ENCODE data around the gene CAMTA2.
A peak's percentile ranks its signal among the peaks of the same experiment; 100 is the strongest.

CAMTA2 gene

DNA sequence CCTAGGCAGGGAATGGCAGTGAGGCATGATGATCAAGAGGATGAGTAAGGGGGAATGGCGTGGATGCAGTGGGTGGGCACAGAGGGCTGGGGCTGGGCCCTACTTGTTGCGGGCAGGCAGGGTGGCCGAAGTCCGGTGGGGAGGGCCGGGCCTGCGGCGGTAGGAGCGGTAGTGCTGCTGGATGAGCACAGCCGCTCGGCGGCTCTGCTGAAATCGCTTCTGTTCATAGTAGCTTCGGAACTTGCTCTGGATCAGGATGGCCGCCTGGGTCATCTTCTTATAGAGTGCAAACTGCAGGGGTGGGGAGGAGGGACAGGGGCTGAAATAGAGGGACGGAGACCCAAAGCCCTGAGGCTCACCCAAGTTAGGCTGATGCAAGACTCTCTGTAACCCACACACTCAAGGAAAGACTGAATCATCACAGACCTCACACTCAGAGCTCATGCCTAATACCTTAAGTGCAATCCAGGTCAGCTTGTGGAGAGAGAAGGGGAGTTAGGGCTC lies 18.4 kb downstream of the CAMTA2 start:
- no peaks in the 10 kb centered on the region for H3K4me1 ChIP-seq (ENCODE audit: control insufficient read depth, insufficient read depth, low read length)
- H3K36me3 ChIP-seq (ENCODE audit: control insufficient read depth, insufficient read depth, low read length), result no peaks in the 10 kb centered on the region
- H3K4me3 ChIP-seq (ENCODE audit: insufficient read depth, low read depth, low read length), result peak overlapping the region; percentile 81
- WGBS, 2 experiments, result 25 to 29% methylated on average over 15 of the region's 15 CpGs
- H3K27ac ChIP-seq (ENCODE audit: insufficient read depth, low read depth, low read length, poor library complexity, severe bottlenecking), result no peak overlapping the region
- H3K9me3 ChIP-seq (ENCODE audit: control insufficient read depth, low read length), result no peaks in the 10 kb centered on the region
- H3K27me3 ChIP-seq (ENCODE audit: control insufficient read depth, insufficient read depth, low read length, poor library complexity, severe bottlenecking), result no peaks in the 10 kb centered on the region

DNA sequence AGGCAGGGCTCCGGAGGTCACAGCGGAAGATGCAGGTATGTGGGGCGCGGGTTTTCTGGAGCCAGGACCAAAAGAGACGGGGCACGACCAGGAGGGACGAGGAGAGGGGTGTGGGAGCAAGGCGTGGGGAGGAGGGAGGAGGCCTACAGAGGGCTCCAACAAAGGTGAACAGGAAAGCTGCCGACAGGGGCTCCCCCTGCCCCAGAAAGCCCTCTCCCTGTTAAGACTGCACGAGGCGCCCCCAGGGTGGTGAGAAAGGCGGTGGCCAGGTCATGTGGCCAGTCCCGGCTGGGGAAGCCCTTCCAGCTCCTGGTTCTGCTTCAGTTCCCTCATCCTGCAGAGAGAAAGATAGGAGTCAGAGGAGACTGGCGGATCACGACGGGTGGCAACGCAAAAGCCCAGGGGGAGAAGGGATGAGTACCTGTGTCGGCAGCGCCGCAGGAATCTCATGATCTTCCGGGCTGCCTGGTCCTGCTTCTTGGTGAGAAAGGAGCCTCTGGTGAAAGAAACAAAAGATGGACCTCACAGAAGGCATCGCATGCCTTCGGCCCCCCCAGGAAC lies 18.9 kb downstream of the CAMTA2 start:
- no peaks in the 10 kb centered on the region for H3K27me3 ChIP-seq (ENCODE audit: control insufficient read depth, insufficient read depth, low read length, poor library complexity, severe bottlenecking)
- no peaks in the 10 kb centered on the region for H3K36me3 ChIP-seq (ENCODE audit: control insufficient read depth, insufficient read depth, low read length)
- no peaks in the 10 kb centered on the region for H3K4me1 ChIP-seq (ENCODE audit: control insufficient read depth, insufficient read depth, low read length)
- peak overlapping the region; percentile 81 for H3K4me3 ChIP-seq (ENCODE audit: insufficient read depth, low read depth, low read length)
- H3K27ac ChIP-seq (ENCODE audit: insufficient read depth, low read depth, low read length, poor library complexity, severe bottlenecking), result peak overlapping the region; percentile 82
- 4 to 8% methylated on average over 23 of the region's 23 CpGs for WGBS, 2 experiments
- H3K9me3 ChIP-seq (ENCODE audit: control insufficient read depth, low read length), result no peaks in the 10 kb centered on the region

DNA sequence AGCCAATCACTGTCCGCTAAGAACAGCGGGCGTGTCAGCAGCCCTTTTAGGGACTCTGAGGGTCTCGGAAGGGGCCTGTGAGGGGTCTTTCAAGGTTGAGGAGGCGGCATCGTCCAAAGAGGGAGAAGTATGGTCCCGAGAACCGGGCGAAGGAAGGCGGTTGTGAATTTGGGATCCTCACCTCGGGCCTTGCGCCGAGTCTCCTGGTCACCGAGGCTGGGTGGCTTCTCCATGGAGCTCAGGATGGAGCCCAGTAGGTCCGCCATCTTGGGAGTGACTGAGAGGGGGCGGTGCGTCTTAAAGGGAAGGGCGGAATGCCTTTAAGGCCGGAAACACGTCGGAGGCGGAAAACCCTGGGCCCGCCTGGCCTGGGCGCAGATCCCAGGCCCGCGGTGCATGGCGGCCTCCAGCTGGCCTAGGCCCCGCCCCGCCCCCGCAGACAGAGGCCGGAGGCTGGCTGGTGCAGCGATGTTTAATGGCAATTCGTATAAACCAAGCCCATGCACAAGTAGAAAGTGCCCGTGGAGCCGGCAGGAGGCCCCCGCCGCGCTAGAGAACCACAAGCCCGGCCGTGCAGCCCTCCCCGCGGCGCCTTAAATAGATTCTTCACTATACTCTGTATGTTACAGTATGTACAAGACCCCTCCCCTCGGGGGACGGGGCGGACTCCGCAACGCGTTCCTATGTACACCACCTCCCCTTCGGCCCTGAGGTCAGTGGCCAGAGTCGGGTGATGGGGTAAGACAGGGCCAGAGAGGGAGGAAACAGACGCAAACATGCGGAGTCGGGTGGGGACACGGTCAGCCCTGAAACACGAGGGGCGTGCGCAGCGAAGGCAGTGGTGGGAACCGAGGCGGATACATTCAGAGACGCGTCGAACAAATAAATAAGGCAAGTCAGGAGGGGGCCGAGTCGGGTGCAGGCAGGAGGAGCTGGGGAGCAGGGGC lies 19.7 kb downstream of the CAMTA2 start, which contains the start of gene SPAG7:
SPAG7 (minus strand) TSS at position 279 of the 947 bp plus-strand sequence; CDS start at position 266, 13 bp downstream.
- WGBS, 2 experiments, result 5 to 8% methylated on average over 66 of the region's 66 CpGs
- H3K9me3 ChIP-seq (ENCODE audit: control insufficient read depth, low read length), result no peaks in the 10 kb centered on the region
- peak within 1 kb of the TSS; percentile 90 for H3K27ac ChIP-seq (ENCODE audit: insufficient read depth, low read depth, low read length, poor library complexity, severe bottlenecking)
- H3K4me3 ChIP-seq (ENCODE audit: insufficient read depth, low read depth, low read length), result peak within 1 kb of the TSS; percentile 81
- H3K4me1 ChIP-seq (ENCODE audit: control insufficient read depth, insufficient read depth, low read length), result no peaks in the 10 kb centered on the region
- H3K27me3 ChIP-seq (ENCODE audit: control insufficient read depth, insufficient read depth, low read length, poor library complexity, severe bottlenecking), result no peaks in the 10 kb centered on the region
- no peaks in the 10 kb centered on the region for H3K36me3 ChIP-seq (ENCODE audit: control insufficient read depth, insufficient read depth, low read length)

DNA sequence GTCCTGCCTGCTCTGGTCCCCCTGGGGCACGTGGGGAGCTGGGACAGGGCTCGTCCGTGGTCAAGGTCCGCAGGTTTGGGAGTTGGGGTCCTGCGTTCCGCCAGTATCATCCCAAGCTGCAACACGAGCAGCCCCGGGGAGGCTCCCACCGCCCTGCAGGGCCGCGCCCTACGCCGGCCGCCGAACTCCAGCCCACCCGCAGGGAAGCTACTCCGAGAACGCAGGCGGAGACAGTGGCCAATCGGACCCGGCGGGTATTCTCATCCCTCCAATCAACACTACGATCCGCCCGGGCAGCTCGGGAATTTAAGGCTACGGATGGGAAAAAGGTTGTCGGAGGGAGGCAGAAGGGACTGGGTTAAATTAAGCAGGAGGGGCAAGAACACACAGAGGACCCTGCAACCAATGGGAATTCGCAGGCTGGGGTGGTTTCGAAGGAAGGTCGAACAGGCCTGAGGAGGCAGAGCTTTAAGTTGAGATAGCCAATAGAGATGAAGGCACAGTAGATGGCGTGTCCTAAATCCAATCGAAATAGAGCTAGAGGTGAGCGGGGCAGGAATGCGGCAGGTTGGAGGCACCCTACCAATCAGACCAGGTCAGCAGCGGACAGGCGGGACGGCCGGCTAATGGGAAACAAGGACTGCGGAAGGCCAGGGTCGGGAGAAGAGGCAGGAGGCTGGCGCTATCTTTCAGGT lies 20.5 kb downstream of the CAMTA2 start:
- WGBS, 2 experiments, result 3 to 7% methylated on average over 42 of the region's 42 CpGs
- Histone ChIP-seq H3K4me1 (ENCODE audit: control insufficient read depth, insufficient read depth, low read length) (no peaks in the 10 kb centered on the region), H3K9me3 (ENCODE audit: control insufficient read depth, low read length) (no peaks in the 10 kb centered on the region), H3K4me3 (ENCODE audit: insufficient read depth, low read depth, low read length) (peak overlapping the region; percentile 81), H3K27ac (ENCODE audit: insufficient read depth, low read depth, low read length, poor library complexity, severe bottlenecking) (peak overlapping the region; percentile 90), H3K27me3 (ENCODE audit: control insufficient read depth, insufficient read depth, low read length, poor library complexity, severe bottlenecking) (no peaks in the 10 kb centered on the region), H3K36me3 (ENCODE audit: control insufficient read depth, insufficient read depth, low read length) (no peaks in the 10 kb centered on the region)

DNA sequence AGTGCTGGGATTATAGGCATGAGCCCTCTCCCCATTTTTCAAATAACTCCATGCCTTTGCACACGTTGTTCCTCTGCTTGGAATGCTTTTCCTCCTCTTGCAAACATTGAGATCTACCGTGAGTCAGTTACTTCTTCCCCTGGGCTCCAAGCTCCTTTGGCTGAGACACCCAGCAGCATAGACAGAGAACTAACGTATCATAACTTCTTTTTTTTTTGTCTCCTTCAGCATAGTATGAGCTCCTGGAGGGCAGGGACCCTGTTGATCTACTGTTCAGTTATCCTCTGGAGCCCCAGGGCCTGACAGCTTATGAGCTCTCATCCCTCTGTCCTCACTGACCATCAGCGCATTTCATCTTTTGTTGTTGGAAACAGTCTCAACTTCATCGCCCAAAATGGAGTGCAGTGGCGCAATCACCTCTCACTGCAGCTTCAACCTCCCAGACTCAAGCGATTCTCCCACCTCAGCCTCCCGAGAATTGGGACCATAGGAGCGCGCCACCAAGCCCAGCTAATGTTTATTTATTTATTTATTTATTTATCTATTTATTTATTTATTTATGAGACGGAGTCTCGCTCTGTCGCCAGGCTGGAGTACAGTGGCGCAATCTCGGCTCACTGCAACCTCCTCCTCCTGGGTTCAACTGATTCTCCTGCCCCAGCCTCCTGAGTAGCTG lies 22.0 kb downstream of the CAMTA2 start:
- WGBS, 2 experiments, result 95 to 96% methylated on average over 13 to 15 of the region's 15 CpGs
- H3K27ac ChIP-seq (ENCODE audit: insufficient read depth, low read depth, low read length, poor library complexity, severe bottlenecking), result no peak overlapping the region

DNA sequence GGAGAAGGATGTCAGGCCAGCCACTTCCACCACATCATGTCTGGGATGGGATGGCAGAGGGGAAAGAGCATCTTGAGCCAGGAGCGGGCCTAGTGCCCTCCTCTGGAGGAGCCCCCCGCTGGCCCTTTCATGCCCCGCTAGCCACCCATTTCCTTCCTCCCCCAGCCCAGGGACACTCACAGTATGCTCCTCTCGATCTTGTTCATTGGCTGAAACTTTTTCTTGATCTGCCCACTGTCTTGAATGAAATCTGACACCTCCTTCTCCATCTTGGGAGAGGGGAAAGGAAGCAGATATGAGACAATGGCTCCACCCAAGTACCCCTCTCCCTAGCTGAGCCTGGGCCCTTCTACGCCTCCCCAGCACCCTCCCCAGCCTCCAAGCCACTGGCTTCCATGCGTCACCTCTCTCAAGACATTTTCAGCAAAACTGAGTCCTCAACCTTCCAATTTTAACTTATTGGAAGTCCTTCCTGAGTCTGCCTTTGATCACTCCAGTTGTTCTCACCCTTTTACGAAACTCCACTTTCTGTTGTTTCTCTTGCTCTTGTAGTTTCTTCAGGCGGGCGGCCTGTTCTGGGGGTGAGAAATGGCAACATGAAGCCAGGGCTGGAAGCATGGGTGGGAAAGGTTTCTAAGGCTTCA lies 27.1 kb downstream of the CAMTA2 start:
- Histone ChIP-seq H3K27ac (ENCODE audit: insufficient read depth, low read depth, low read length, poor library complexity, severe bottlenecking) (no peak overlapping the region), H3K36me3 (ENCODE audit: control insufficient read depth, insufficient read depth, low read length) (peaks cover 7% of the 10 kb centered on the region), H3K4me3 (ENCODE audit: insufficient read depth, low read depth, low read length) (no peak overlapping the region), H3K9me3 (ENCODE audit: control insufficient read depth, low read length) (no peaks in the 10 kb centered on the region), H3K27me3 (ENCODE audit: control insufficient read depth, insufficient read depth, low read length, poor library complexity, severe bottlenecking) (no peaks in the 10 kb centered on the region), H3K4me1 (ENCODE audit: control insufficient read depth, insufficient read depth, low read length) (no peaks in the 10 kb centered on the region)
- WGBS, 2 experiments, result 71 to 77% methylated on average over 9 of the region's 9 CpGs

More for the DNA sequence above, 22.0 kb downstream of the CAMTA2 start:
- Histone ChIP-seq H3K4me1 (ENCODE audit: control insufficient read depth, insufficient read depth, low read length) (no peaks in the 10 kb centered on the region), H3K9me3 (ENCODE audit: control insufficient read depth, low read length) (no peaks in the 10 kb centered on the region), H3K4me3 (ENCODE audit: insufficient read depth, low read depth, low read length) (no peak overlapping the region), H3K27me3 (ENCODE audit: control insufficient read depth, insufficient read depth, low read length, poor library complexity, severe bottlenecking) (no peaks in the 10 kb centered on the region), H3K36me3 (ENCODE audit: control insufficient read depth, insufficient read depth, low read length) (no peaks in the 10 kb centered on the region)

DNA sequence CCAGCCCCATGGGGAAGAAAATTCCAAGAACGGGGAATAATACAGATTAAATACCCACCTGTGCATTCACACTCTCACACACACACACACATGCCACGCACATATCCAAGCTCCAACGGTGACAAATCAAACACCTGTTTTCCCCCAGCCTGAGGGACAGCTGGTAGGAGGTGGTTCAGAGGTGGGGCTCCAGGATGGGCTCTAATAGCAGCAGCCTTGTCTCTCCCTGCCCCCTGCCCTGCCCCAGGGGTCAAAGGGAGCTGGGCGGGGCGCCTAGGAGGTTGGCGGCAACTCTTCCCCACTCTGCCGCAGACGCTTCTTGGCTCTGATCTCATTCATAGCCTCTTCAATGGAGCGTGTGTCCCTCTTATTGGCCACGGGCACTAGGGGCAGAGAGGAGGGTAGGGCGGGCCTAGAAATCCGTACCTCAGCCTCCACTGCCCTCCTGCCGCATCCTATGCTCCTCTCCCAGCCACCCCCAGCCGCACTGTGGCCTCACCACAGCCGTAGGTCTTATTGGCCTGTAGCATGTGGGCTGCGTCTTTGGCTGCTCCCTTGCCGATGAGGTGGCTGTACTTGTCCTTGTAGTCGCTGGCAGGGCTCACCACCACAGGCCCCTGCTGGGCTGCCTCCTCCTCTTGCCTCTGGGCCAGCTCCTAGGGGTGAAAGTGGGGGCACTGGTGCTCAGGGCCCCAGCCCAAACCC lies 28.1 kb downstream of the CAMTA2 start:
- H3K4me3 ChIP-seq (ENCODE audit: insufficient read depth, low read depth, low read length), result no peak overlapping the region
- no peaks in the 10 kb centered on the region for H3K4me1 ChIP-seq (ENCODE audit: control insufficient read depth, insufficient read depth, low read length)
- no peaks in the 10 kb centered on the region for H3K27me3 ChIP-seq (ENCODE audit: control insufficient read depth, insufficient read depth, low read length, poor library complexity, severe bottlenecking)
- H3K36me3 ChIP-seq (ENCODE audit: control insufficient read depth, insufficient read depth, low read length), result peaks cover 7% of the 10 kb centered on the region
- H3K27ac ChIP-seq (ENCODE audit: insufficient read depth, low read depth, low read length, poor library complexity, severe bottlenecking), result no peak overlapping the region
- 93 to 94% methylated on average over 18 of the region's 18 CpGs for WGBS, 2 experiments
- H3K9me3 ChIP-seq (ENCODE audit: control insufficient read depth, low read length), result no peaks in the 10 kb centered on the region

DNA sequence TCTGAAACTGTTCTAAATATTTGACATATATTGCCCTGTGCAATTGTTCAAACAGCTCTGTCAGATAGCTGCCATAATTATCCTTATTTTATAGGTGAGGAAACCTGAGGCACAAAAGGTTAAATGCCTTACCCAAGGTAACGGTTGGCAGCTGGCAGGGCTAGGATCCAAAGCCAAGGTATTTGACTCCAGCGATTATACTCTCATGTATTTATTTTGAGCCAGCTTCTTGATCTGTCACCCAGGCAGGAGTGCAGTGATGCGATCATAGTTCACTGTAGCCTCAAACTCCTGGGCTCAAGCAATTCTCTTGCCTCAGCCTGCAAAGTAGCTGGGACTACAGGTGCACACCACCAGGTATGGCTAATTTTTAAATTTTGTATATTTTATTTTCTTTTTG lies 29.4 kb downstream of the CAMTA2 start:
- peaks cover 7% of the 10 kb centered on the region for H3K36me3 ChIP-seq (ENCODE audit: control insufficient read depth, insufficient read depth, low read length)
- peaks cover 3% of the 10 kb centered on the region for H3K4me1 ChIP-seq (ENCODE audit: control insufficient read depth, insufficient read depth, low read length)
- H3K4me3 ChIP-seq (ENCODE audit: insufficient read depth, low read depth, low read length), result no peak overlapping the region
- no peaks in the 10 kb centered on the region for H3K9me3 ChIP-seq (ENCODE audit: control insufficient read depth, low read length)
- WGBS, 2 experiments, result 91 to 93% methylated on average over 3 of the region's 3 CpGs
- H3K27ac ChIP-seq (ENCODE audit: insufficient read depth, low read depth, low read length, poor library complexity, severe bottlenecking), result no peak overlapping the region
- no peaks in the 10 kb centered on the region for H3K27me3 ChIP-seq (ENCODE audit: control insufficient read depth, insufficient read depth, low read length, poor library complexity, severe bottlenecking)

DNA sequence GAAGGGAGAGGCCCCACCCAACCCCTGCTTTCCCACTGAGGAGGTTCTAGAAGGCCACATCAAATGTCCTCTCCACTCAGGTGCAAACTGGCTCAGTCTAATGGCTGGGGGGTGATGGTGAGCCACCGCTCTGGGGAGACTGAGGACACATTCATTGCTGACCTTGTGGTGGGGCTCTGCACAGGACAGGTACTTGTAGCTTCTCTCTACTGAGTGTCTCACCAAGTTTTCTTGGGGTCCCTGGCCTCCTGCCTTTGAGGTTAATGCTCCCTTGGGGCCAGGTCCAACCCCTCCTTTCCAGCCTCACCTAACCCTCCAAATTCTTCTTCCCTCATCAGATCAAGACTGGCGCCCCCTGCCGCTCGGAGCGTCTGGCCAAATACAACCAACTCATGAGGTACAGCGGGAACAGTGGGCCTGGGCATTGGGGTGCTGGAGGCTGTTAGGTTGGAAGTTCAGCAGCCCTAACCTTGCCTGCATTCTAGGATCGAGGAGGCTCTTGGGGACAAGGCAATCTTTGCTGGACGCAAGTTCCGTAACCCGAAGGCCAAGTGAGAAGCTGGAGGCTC lies 30.9 kb downstream of the CAMTA2 start:
- H3K9me3 ChIP-seq (ENCODE audit: control insufficient read depth, low read length), result no peaks in the 10 kb centered on the region
- H3K36me3 ChIP-seq (ENCODE audit: control insufficient read depth, insufficient read depth, low read length), result peaks cover 7% of the 10 kb centered on the region
- no peaks in the 10 kb centered on the region for H3K27me3 ChIP-seq (ENCODE audit: control insufficient read depth, insufficient read depth, low read length, poor library complexity, severe bottlenecking)
- H3K27ac ChIP-seq (ENCODE audit: insufficient read depth, low read depth, low read length, poor library complexity, severe bottlenecking), result no peak overlapping the region
- no peak overlapping the region for H3K4me3 ChIP-seq (ENCODE audit: insufficient read depth, low read depth, low read length)
- H3K4me1 ChIP-seq (ENCODE audit: control insufficient read depth, insufficient read depth, low read length), result peaks cover 10% of the 10 kb centered on the region
- 84% methylated on average over 10 of the region's 10 CpGs for WGBS, 2 experiments
